ENCODE results near the gene AADAC.

AADAC gene

GRCh38 chr3:151852074-151852811 lies 38.3 kb downstream of the AADAC start:
- Histone ChIP-seq H3K9me3 (ENCODE audit: insufficient read depth, low read length, severe bottlenecking) (peaks cover 5% of the 10 kb centered on the region), H3K4me3 (ENCODE audit: low read depth in 1 of 2, low read length in 2 of 2) (no peak overlapping the region), H3K27me3 (ENCODE audit: insufficient read depth, low read length, poor library complexity) (no peaks in the 10 kb centered on the region), H3K36me3 (ENCODE audit: insufficient read depth, low read length) (no peaks in the 10 kb centered on the region), H4K20me1 (ENCODE audit: insufficient read depth, low read length) (no peaks in the 10 kb centered on the region), H3K79me2 (ENCODE audit: insufficient read depth, low read length) (no peaks in the 10 kb centered on the region), H3K27ac (ENCODE audit: low read length) (peak overlapping the region; percentile 58; the same call in 1 of the 2 replicates), H2AFZ (ENCODE audit: low read depth, low read length) (peak overlapping the region; percentile 26; the same call in 1 of the 2 replicates), H3K4me1 (ENCODE audit: insufficient read depth, low read length) (peaks cover 9% of the 10 kb centered on the region), H3K9ac (ENCODE audit: low read depth, low read length) (no peak overlapping the region), H3K4me2 (ENCODE audit: insufficient read depth, low read length) (no peak overlapping the region)
- ATAC-seq (ENCODE audit: insufficient read depth, low read depth) = peak; percentile 81
- no peak for TF ChIP-seq CTCF (IDR thresholded peaks at IDR 0.05; ENCODE audit: borderline replicate concordance, extremely low read depth, low read length, poor library complexity, severe bottlenecking)
- TF ChIP-seq EZH2 (IDR thresholded peaks at IDR 0.05; ENCODE audit: borderline replicate concordance, low read depth, low read length, severe bottlenecking) = no peak
- peak; percentile 51 for DNase-seq

GRCh38 chr3:151856118-151856517 lies 42.2 kb downstream of the AADAC start:
- ATAC-seq (ENCODE audit: insufficient read depth, low read depth) = no peak
- H3K4me2 ChIP-seq (ENCODE audit: insufficient read depth, low read length) = no peak overlapping the region
- H2AFZ ChIP-seq (ENCODE audit: low read depth, low read length) = no peak overlapping the region
- no peaks in the 10 kb centered on the region for H4K20me1 ChIP-seq (ENCODE audit: insufficient read depth, low read length)
- no peaks in the 10 kb centered on the region for H3K79me2 ChIP-seq (ENCODE audit: insufficient read depth, low read length)
- no peak overlapping the region for H3K9ac ChIP-seq (ENCODE audit: low read depth, low read length)
- no peak for DNase-seq
- H3K27ac ChIP-seq (ENCODE audit: low read length) = no peak overlapping the region
- H3K4me1 ChIP-seq (ENCODE audit: insufficient read depth, low read length) = peaks cover 9% of the 10 kb centered on the region
- H3K36me3 ChIP-seq (ENCODE audit: insufficient read depth, low read length) = no peaks in the 10 kb centered on the region
- no peaks in the 10 kb centered on the region for H3K9me3 ChIP-seq (ENCODE audit: insufficient read depth, low read length, severe bottlenecking)
- H3K4me3 ChIP-seq (ENCODE audit: low read depth in 1 of 2, low read length in 2 of 2) = no peak overlapping the region
- no peaks in the 10 kb centered on the region for H3K27me3 ChIP-seq (ENCODE audit: insufficient read depth, low read length, poor library complexity)
- TF ChIP-seq EZH2 (IDR thresholded peaks at IDR 0.05; ENCODE audit: borderline replicate concordance, low read depth, low read length, severe bottlenecking) = no peak
- no peak for TF ChIP-seq CTCF (IDR thresholded peaks at IDR 0.05; ENCODE audit: borderline replicate concordance, extremely low read depth, low read length, poor library complexity, severe bottlenecking)

- no peak for DNase-seq
- H3K27me3 ChIP-seq (ENCODE audit: insufficient read depth, low read length, poor library complexity) = no peaks in the 10 kb centered on the region
- peaks cover 9% of the 10 kb centered on the region for H3K4me1 ChIP-seq (ENCODE audit: insufficient read depth, low read length)
- TF ChIP-seq CTCF (IDR thresholded peaks at IDR 0.05; ENCODE audit: borderline replicate concordance, extremely low read depth, low read length, poor library complexity, severe bottlenecking) = no peak
- no peak for TF ChIP-seq EZH2 (IDR thresholded peaks at IDR 0.05; ENCODE audit: borderline replicate concordance, low read depth, low read length, severe bottlenecking)
- ATAC-seq (ENCODE audit: insufficient read depth, low read depth) = no peak
- H3K9ac ChIP-seq (ENCODE audit: low read depth, low read length) = no peak overlapping the region
- H2AFZ ChIP-seq (ENCODE audit: low read depth, low read length) = no peak overlapping the region
- no peaks in the 10 kb centered on the region for H4K20me1 ChIP-seq (ENCODE audit: insufficient read depth, low read length)
- no peak overlapping the region for H3K4me2 ChIP-seq (ENCODE audit: insufficient read depth, low read length)
- H3K79me2 ChIP-seq (ENCODE audit: insufficient read depth, low read length) = no peaks in the 10 kb centered on the region
- H3K27ac ChIP-seq (ENCODE audit: low read length) = no peak overlapping the region
- no peak overlapping the region for H3K4me3 ChIP-seq (ENCODE audit: low read depth in 1 of 2, low read length in 2 of 2)
- H3K9me3 ChIP-seq (ENCODE audit: insufficient read depth, low read length, severe bottlenecking) = no peaks in the 10 kb centered on the region
- H3K36me3 ChIP-seq (ENCODE audit: insufficient read depth, low read length) = no peaks in the 10 kb centered on the region
Measured at GRCh38 chr3:151856641-151857040, 42.7 kb downstream of the AADAC start.

All from DND-41 (cell line).